NCI-H146 treated with DMSO at 0.1 percent for 48 hours (cell line): ENCODE results near the gene SCMH1.
"Not testable (repeated sequence)": the region's sequence is repeated elsewhere in the genome, so short reads cannot be mapped to it uniquely, and the experiment has no call there.

ENCODE experiments used
- DNase-seq: peaks from one replicate; lab custom pipeline; 2025; ENCODE audit not compliant: unreplicated experiment; lab: John Stamatoyannopoulos, UW

The SCMH1 gene

GRCh38 chr1:41215623-41216022, 26.5 kb downstream of the SCMH1 start:
- DNase-seq = no peak

- DNase-seq = no peak
Measured at GRCh38 chr1:41213341-41213740, 28.8 kb downstream of the SCMH1 start.

DNA sequence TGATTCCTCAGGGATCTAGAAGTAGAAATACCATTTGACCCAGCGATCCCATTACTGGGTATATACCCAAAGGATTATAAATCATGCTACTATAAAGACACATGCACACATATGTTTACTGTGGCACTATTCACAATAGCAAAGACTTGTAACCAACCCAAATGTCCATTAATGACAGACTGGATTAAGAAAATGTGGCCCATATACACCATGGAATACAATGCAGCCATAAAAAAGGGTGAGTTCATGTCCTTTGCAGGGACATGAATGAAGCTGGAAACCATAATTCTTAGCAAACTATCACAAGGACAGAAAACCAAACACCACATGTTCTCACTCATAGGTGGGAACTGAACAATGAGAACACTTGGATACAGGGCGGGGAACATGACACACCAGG, 30.5 kb downstream of the SCMH1 start:
- DNase-seq = not testable (repeated sequence)

DNA sequence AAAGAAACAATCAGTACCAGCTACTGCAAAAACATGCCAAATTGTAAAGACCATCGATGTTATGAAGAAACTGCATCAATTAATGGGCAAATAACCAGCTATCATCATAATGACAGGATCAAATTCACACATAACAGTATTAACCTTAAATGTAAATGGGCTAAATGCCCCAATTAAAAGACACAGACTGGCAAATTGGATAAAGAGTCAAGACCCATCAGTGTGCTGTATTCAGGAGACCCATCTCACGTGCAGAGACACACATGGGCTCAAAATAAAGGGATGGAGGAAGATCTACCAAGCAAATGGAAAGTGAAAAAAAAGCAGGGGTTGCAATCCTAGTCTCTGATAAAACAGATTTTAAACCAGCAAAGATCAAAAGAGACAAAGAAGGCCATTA, 35.1 kb downstream of the SCMH1 start:
- DNase-seq = not testable (repeated sequence)

GRCh38 chr1:41200728-41201127, 41.4 kb downstream of the SCMH1 start:
- no peak for DNase-seq

- no peak for DNase-seq
Measured at GRCh38 chr1:41199375-41199774, 42.7 kb downstream of the SCMH1 start.

- no peak for DNase-seq
Measured at GRCh38 chr1:41192456-41193178, 49.5 kb downstream of the SCMH1 start.

DNA sequence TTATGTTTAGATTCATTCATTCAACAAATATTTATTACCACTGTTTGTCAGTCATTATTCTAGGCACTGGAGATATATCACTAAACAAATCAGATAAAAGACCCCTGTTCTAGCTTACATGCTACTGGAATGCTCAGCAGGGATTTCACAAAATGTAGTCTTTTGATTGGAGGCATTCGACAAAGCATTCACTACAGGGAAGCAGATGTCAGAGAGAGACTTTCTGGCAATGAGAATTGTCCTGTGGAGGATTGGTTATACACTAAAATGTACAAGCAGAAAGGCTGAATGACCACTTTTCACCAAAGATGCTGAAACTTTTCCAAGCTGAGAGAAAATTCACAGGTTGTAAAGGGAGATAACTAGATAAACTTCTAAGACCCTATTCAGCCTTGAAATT, 57.7 kb downstream of the SCMH1 start:
- DNase-seq = no peak

DNA sequence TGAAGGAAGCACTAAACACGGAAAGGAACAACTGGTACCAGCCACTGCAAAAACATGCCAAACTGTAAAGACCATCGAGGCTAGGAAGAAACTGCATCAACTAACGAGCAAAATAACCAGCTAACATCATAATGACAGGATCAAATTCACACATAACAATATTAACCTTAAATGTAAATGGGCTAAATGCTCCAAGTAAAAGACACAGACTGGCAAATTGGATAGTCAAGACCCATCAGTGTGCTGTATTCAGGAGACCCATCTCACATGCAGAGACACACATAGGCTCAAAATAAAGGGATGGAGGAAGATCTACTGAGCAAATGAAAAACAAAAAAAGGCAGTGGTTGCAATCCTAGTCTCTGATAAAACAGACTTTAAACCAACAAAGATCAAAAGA, 63.9 kb downstream of the SCMH1 start:
- DNase-seq = not testable (repeated sequence)

DNA sequence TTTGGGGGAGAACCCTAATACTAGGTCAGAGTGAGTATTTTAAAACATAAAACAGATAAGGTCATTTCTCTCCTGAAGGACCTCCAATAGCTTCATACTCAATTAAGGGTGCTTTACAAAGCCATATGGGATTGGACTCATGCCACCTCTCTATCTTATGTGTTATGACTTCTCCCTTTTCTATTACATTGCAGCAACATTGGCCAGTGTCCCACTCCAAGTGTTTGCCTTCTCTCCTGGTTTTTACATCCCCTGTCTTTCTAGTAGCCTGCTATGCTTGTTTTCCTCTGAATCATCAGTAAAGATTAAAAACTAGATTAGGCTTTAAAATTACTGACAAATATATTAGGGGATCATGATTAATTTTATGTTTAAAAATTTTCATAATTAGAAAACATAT, 66.6 kb downstream of the SCMH1 start:
- no peak for DNase-seq

GRCh38 chr1:41174170-41174569, 67.9 kb downstream of the SCMH1 start:
- DNase-seq = no peak

DNA sequence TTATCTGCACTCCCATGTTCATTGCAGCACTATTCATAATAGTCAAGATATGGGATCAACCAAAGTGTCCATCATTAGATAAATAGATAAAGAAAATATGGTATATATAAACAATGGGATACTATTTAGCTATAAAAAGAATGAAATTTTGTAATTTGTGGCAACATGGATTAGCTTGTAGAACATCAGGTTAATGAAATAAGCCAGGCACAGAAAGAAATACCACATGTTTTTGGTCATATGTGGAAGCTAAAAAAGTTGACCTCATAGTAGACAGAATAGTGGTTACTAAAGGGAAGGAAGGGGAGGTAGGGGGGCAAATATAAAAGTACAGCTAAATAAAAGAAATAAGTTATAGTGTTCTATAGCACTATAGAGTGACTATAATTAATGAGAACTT, 68.5 kb downstream of the SCMH1 start:
- DNase-seq = no peak

DNA sequence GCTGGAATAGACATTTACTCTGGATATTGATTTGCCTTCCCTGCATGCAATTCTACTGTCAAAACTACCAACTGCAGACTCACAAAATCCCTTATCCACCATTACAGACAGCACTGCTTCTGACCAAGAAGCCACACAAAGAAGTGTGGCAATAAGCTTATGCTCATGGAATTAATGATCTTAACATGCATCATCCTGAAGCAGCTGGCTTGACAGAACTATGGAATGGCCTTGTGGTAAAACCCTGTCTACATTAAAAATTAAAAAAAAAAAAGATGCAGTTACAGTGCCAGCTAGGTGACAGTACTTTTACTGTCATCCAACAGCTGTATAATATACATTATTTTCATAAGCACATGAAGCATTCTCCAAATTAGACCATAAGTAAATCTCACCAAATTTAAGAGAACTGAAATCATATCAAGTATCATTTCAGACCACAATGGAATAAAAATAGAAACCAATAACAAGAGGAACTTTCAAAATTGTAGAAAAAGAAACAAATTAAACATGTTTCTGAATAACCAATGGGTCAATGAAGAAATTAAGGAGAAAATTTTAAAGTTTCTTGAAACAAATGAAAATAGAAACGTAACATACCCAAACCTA, 70.7 kb downstream of the SCMH1 start:
- no peak for DNase-seq

- DNase-seq = no peak
Measured at GRCh38 chr1:41169799-41170180, 72.3 kb downstream of the SCMH1 start.

DNA sequence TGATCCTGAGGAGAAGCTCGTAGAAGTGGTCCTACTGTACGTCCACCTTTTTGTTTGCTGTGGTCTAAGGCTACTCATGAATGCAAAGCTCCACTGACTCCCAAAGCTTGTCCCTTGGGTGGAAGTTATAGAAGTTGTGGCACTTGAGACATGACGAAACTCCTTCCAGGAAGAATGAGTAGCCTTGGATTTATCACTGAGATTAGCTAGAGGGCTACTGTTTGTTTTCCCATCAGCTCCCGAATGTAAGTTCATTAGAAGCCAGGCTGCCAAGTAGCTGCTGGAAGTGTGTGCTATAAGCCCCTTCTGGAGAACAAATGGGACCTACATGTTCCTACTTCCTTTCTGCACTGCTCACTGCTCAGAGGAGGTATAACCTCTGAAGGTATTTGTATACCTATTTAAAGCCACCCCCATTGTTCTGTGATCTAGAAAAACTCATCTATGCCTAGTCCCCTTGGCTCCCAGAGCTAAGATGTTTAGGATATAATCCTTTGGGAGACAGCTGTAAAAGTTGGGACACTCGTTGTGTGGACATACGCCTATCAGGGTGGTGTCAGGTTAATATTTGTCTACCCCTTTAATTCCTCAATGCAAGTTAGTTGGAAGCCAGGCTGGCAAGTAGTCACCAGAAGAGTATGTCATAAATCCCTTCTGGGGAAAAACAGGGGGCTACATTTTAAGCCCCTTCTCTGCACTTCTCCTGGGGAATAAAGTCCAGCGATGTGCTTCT, 72.9 kb downstream of the SCMH1 start:
- DNase-seq = no peak

DNA sequence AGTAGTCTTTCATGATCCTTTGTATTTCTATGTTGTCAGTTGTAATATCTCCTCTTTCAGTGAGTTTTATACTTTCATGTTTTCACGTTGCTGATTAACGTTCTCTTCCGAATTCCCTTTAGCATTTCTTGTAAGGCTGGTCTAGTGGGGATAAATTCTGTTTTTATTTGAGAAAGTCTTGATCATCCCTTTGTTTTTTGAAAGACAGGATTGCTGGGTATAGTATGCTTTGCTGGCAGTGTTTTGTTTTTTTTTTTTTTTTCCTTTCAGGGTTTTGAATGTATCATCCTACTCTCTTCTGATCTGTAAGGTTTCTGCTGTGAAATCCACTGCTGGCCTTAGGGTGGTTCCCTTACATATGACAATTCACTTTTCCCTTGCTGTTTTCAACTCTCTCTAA, 74.4 kb downstream of the SCMH1 start:
- no peak for DNase-seq

DNA sequence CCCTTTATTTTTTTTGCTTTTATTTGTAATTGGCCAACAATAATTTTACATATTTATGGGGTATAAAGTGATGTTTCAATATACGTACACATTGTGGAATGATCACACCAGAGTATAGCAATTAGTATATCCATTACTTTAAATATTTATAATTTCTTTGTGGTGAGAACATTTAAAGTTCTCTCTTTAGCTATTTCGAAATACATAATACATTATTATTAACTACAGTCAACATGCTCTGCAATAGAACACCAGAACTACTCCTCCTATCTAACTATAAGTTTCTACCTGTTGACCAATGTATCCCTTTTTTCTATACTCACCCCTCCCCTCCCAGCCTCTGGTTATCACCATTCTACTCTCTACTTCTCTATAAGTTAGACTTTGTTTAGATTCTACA, 77.4 kb downstream of the SCMH1 start:
- no peak for DNase-seq

DNA sequence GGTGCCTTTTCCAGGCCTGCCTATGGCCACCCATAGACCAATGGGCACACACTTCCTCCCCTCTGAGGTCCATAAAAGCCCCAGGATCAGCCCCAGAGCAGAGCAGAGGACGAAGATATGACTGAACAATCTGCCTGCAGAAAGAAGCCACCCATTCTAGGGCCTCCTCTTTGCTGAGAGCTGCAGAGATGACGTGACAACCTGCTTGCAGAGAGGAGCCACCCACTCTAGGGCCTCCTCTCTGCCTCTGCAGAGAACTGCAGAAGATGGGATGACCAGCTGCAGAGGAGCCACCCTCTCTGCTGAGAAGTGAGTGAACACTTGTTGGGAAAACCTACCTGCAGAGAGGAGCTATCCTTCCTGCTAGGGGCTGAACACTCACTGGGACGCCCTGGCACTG, 79.7 kb downstream of the SCMH1 start:
- DNase-seq = no peak

GRCh38 chr1:41161846-41162245, 80.3 kb downstream of the SCMH1 start:
- DNase-seq = no peak

GRCh38 chr1:41160498-41161110, 81.5 kb downstream of the SCMH1 start:
- no peak for DNase-seq

DNA sequence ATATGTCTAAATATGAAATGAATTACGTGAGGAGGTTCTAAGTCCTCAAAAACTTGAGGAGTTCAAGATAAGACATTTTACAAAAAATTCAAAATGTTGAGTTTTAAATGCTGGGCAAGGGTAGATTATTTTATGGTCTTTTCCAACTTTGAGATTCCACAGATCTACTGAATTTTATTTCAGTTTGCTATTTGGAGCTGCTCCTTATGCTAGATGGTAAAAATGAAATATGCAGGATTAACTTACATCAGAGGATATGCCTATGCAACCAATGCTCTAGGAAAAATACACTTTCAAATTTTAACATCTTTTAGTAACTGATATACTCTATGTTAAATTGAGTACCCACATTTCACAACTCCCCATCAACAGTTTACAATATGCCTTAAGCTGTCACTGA, 83.1 kb downstream of the SCMH1 start:
- DNase-seq = no peak
